Brain microvascular endothelial cell (primary cell): ENCODE results near the gene PSMC3.
A peak's percentile ranks its signal among the peaks of the same experiment; 100 is the strongest.

Experiments
- DNase-seq: peaks from one replicate; pipeline ENCODE4 v3.0.0-alpha.2; 2020
- H3K27ac ChIP-seq: fragments of 250-450 bp; sonication (Bioruptor Pico); 2 replicates; pipeline ENCODE4 v1.5.1; 2020; ENCODE audit warnings: mild to moderate bottlenecking, moderate library complexity
- H3K27me3 ChIP-seq: fragments of 250-450 bp; sonication (Bioruptor Pico); replicated peaks from 2 replicates; pipeline ENCODE4 v1.5.1; 2020; ENCODE audit warnings: mild to moderate bottlenecking
- H3K36me3 ChIP-seq: fragments of 250-450 bp; sonication (Bioruptor Pico); replicated peaks from 2 replicates; pipeline ENCODE4 v1.5.1; 2020; ENCODE audit warnings: mild to moderate bottlenecking
- H3K4me3 ChIP-seq: 2 replicates; pipeline ENCODE4 v1.5.1; 2011; ENCODE audit warnings: low read depth, mild to moderate bottlenecking, control low read depth, low read length, moderate library complexity
- CTCF ChIP-seq: IDR thresholded peaks from 2 replicates; pipeline ENCODE4 v1.5.1; 2011; ENCODE audit warnings: low read depth, mild to moderate bottlenecking, moderate library complexity, low read length, control low read depth, inconsistent platforms; ENCODE audit errors: missing control alignments
- in situ Hi-C: cut with HindIII; loops from 2 replicates; pipeline ENCODE4 v1.10.0; 2017; ENCODE audit warnings: low sequenced_read_pairs, low pct_ligation_motif_present

PSMC3 gene

DNA sequence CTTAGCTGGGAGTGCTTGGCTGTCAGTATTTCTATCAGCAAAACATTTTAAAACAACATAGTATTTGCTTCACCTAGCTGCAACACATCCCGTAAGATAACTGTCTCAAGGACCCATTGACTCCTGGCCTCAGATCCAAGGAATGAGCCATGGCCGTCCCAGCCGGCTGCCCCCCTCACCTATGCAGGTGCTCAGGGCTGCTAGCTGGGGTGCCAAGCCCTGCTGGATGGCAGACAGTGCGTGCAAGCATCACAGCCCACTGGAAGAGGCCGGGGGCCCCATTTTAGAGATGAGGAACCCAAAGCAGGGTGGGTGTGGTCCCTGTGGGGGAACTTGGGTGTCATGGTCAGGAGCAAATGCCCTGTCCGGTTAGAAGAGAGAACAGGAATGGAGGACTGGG is 8.5 kb downstream of the PSMC3 start:
- Histone ChIP-seq H3K4me3 (no peak overlapping the region), H3K27me3 (no peaks in the 10 kb centered on the region), H3K36me3 (peaks cover 58% of the 10 kb centered on the region), H3K27ac (no peak overlapping the region)
- in situ Hi-C loops, result no loop called here
- no peak for TF ChIP-seq CTCF
- DNase-seq, result no peak

DNA sequence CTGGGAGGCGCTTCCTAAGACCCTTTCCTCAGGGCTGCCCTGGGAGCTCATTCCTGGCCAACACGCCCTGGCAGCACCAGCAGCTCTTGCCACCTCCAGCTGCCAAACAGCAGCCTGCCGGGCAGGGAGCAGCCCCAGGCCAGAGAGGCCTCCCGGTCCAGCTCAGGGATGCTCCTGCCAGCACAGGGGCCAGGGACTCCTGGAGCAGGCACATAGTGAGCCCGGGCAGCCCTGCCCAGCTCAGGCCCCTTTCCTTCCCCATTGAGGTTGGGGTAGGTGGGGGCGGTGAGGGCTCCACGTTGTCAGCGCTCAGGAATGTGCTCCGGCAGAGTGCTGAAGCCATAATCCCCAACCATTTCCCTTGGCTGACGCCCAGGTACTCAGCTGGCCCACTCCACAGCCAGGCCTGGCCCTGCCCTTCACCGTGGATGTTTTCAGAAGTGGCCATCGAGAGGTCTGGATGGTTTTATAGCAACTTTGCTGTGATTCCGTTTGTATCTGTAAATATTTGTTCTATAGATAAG is 10.2 kb downstream of the PSMC3 start:
- peak overlapping the region; percentile 33 for H3K27ac ChIP-seq
- in situ Hi-C loops, result no loop called here
- DNase-seq, result peak; percentile 89
- H3K27me3 ChIP-seq, result no peaks in the 10 kb centered on the region
- H3K4me3 ChIP-seq, result no peak overlapping the region
- peaks cover 60% of the 10 kb centered on the region for H3K36me3 ChIP-seq
- no peak for TF ChIP-seq CTCF

DNA sequence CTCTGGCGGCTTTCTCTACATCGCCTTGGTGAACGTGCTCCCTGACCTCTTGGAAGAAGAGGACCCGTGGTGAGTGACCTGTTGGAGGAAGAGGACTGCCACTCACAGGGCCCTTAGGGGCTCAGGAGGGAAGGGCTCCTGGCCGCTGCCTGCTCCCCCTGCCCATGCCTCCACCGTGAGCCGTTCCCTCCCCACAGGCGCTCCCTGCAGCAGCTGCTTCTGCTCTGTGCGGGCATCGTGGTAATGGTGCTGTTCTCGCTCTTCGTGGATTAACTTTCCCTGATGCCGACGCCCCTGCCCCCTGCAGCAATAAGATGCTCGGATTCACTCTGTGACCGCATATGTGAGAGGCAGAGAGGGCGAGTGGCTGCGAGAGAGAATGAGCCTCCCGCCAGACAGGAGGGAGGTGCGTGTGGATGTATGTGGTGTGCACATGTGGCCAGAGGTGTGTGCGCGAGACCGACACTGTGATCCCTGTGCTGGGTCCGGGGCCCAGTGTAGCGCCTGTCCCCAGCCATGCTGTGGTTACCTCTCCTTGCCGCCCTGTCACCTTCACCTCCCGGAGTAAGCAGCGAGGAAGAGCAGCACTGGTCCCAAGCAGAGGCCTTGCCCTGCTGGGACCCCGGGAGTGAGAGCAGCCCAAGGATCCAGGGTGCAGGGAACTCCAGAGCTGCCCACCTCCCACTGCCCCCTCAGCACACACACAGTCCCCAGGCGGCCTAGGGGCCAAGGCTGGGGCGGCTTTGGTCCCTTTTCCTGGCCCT is 11.0 kb downstream of the PSMC3 start:
- Histone ChIP-seq H3K27ac (peak overlapping the region; percentile 33), H3K36me3 (peaks cover 55% of the 10 kb centered on the region), H3K4me3 (no peak overlapping the region), H3K27me3 (no peaks in the 10 kb centered on the region)
- in situ Hi-C loops, result no loop called here
- no peak for TF ChIP-seq CTCF
- no peak for DNase-seq

DNA sequence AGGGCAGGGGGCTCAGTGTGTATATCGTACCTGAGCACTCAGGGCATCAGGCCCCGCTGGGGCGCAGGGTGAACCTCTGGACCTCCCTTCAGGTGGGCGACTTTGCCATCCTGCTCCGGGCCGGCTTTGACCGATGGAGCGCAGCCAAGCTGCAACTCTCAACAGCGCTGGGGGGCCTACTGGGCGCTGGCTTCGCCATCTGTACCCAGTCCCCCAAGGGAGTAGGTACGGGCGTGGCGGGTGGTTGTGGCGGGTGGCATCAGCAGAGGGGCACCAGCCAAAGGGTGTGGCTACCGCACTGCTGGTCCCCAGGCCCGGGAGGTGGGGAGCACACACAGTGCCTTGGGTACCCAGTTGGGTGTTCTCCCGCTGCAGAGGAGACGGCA is 11.6 kb downstream of the PSMC3 start:
- Histone ChIP-seq H3K27ac (no peak overlapping the region), H3K27me3 (no peaks in the 10 kb centered on the region), H3K36me3 (peaks cover 49% of the 10 kb centered on the region), H3K4me3 (no peak overlapping the region)
- DNase-seq, result no peak
- no peak for TF ChIP-seq CTCF
- in situ Hi-C loops, result no loop called here

- Histone ChIP-seq H3K27ac (no peak overlapping the region), H3K27me3 (no peaks in the 10 kb centered on the region), H3K36me3 (peaks cover 46% of the 10 kb centered on the region), H3K4me3 (no peak overlapping the region)
- in situ Hi-C loops, result no loop called here
- DNase-seq, result peak; percentile 58
- TF ChIP-seq CTCF, result no peak
Measured at GRCh38 chr11:47413908-47414684, 12.1 kb downstream of the PSMC3 start.
